K562 (cell line): ENCODE measurements around the gene TMEM214. TPM values are rescaled to one million over a fixed set of nuclear protein-coding genes. Genes with fewer than 3 reads are reported as not detected.

ENCODE experiments used
- ARHGAP35 ChIP-seq: fragments of 450-650 bp; IDR thresholded peaks from 2 replicates; pipeline ENCODE4 v1.6.1; 2018; ENCODE audit not compliant: partially characterized antibody
- ATF1 ChIP-seq, 2 experiments: fragments of 450-650 bp in 1 of 2; IDR thresholded peaks; 2 replicates each; pipeline ENCODE4 v1.6.1; 2016; ENCODE audit warnings: missing compliant biosample characterization in 1 of 2, missing genetic modification characterization in 1 of 2
- ETS2 ChIP-seq: IDR thresholded peaks from 2 replicates; pipeline ENCODE4 v1.6.1; 2016; ENCODE audit warnings: borderline replicate concordance, missing genetic modification characterization, mild to moderate bottlenecking, moderate library complexity, missing compliant biosample characterization; ENCODE audit not compliant: poor library complexity, severe bottlenecking
- GATA2 ChIP-seq: sonication (generic); formaldehyde crosslinking; IDR thresholded peaks from 2 replicates; pipeline ENCODE4 v1.4.0; 2020; ENCODE audit warnings: mild to moderate bottlenecking, missing genetic modification reagents
- GTF2A2 ChIP-seq: IDR thresholded peaks from 2 replicates; pipeline ENCODE4 v1.6.1; 2016; ENCODE audit warnings: mild to moderate bottlenecking, missing genetic modification characterization, missing compliant biosample characterization
- PTBP1 ChIP-seq: fragments of 200-400 bp; formaldehyde crosslinking; IDR thresholded peaks from 2 replicates; pipeline ENCODE4 v1.6.1; 2017; ENCODE audit warnings: low read depth, low read length
- SPI1 ChIP-seq: IDR thresholded peaks from 2 replicates; pipeline ENCODE4 v1.6.1; 2011; ENCODE audit warnings: low read depth, low read length, control low read depth, borderline replicate concordance
- STAT5A ChIP-seq: IDR thresholded peaks from 2 replicates; pipeline ENCODE4 v1.6.1; 2012; ENCODE audit warnings: low read length, inconsistent platforms, borderline replicate concordance
- TEAD2 ChIP-seq: fragments of 450-650 bp; IDR thresholded peaks from 2 replicates; pipeline ENCODE4 v1.6.1; 2016; ENCODE audit warnings: missing genetic modification characterization, control low read depth, missing compliant biosample characterization
- XRCC5 ChIP-seq: fragments of 200-400 bp; formaldehyde crosslinking; IDR thresholded peaks from 2 replicates; pipeline ENCODE4 v1.6.1; 2017; ENCODE audit warnings: low read depth, mild to moderate bottlenecking, low read length
- ZKSCAN3 ChIP-seq: fragments of 250-450 bp; sonication (Bioruptor Pico); IDR thresholded peaks from 2 replicates; pipeline ENCODE4 v1.4.0; 2020
- ZNF224 ChIP-seq: sonication (generic); formaldehyde crosslinking; IDR thresholded peaks from 2 replicates; pipeline ENCODE4 v1.8.0; 2022; ENCODE audit warnings: mild to moderate bottlenecking, missing genetic modification reagents
- ZNF263 ChIP-seq: sonication (generic); formaldehyde crosslinking; IDR thresholded peaks from 2 replicates; pipeline ENCODE4 v1.8.0; 2022; ENCODE audit warnings: mild to moderate bottlenecking, missing genetic modification reagents, borderline replicate concordance
- ZNF507 ChIP-seq: conservative IDR thresholded peaks from 2 replicates; pipeline ENCODE4 v1.6.1; 2017; ENCODE audit warnings: missing genetic modification characterization, missing compliant biosample characterization
- polyA plus RNA-seq, 8 experiments: library from polyadenylated mRNA; depleted of rRNA in 4 of 8; stranded (reverse) in 5 of 8; unstranded in 3 of 8; fragments of >200 nt; fragmentation: Nextera tagmentation in 2 of 8; fragmentation: Illumina TruSeq in 1 of 8; extraction: Ambion mirVana in 2 of 8; extraction: Trizol in 1 of 8; gene quantifications; 2 replicates each; pipeline versions ENCODE4 v1.2.1 to v1.2.3, GENCODE V29; 2011 to 2014; ENCODE audit warnings: inconsistent platforms in 1 of 8, missing spikeins in 1 of 8
- total RNA-seq, 7 experiments: library from RNA; depleted of rRNA in 6 of 7; stranded (reverse); fragments of >200 nt in 6 of 7; fragmentation: Illumina TruSeq in 2 of 7; extraction: Trizol in 2 of 7; gene quantifications; 2 replicates each; pipeline versions ENCODE4 v1.2.1 to v1.2.3, GENCODE V29; 2011 to 2021; ENCODE audit warnings: low replicate concordance in 1 of 7
- TF ChIP-seq, protein P1 (sequence below), 2 experiments: fragments of 450-650 bp; formaldehyde crosslinking in 1 of 2; IDR thresholded peaks; 2 replicates each; pipeline versions ENCODE4 v1.4.0 to v1.6.1; 2014 to 2020; ENCODE audit warnings: mild to moderate bottlenecking in 2 of 2, borderline replicate concordance in 1 of 2, low read depth in 1 of 2
- TF ChIP-seq, protein P2 (sequence below): sonication (generic); IDR thresholded peaks from 2 replicates; pipeline ENCODE4 v1.6.1; 2016
- TF ChIP-seq, protein P3 (sequence below): sonication (generic); formaldehyde crosslinking; IDR thresholded peaks from 2 replicates; pipeline ENCODE4 v1.8.0; 2022; ENCODE audit warnings: mild to moderate bottlenecking, missing genetic modification reagents, borderline replicate concordance

Gene TMEM214
- total and polyA plus RNA-seq, 9 of the 15 experiments (the other 6 are each of a cell fraction or from before 2014, with no cell fraction given) = 11.4 to 81.4 (median 44.1) TPM

DNA sequence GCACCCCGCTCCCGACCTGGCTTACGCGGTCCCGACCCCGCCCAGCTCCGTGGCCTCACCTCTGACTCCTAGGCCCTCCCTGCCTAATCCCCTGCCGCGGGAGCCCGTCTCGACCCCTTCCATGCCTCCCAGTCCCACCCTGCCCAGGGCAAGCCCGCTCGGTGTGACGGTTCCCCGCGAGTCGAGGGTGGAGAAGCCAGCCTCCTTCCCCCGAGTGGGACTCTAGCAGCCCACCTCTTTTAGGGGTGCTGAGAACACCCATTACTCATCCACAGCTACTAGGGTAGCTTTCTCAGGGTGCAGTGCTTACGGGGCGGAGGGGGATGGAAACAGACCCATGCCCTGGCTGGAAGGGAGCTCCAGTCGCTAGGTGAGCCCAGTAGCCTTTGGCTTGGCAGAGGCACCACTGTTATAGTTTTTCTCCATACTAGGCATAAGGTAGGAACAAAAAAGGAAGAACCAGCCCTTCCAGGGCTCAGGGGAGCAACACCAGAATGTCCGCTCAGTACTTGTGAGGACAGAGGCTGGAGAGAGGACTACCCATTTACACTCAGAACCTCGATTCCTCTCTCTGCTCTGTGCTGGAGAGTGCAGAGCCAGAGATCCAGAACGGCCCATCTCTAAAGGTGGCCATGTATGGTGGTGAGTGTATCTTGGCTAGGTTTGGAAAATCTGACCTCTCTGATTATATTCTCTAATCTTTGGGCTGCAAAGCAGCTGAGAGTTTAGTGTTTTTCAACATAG lies 19.3 kb downstream of the TMEM214 start (continued):
- TF ChIP-seq, protein P1, sequence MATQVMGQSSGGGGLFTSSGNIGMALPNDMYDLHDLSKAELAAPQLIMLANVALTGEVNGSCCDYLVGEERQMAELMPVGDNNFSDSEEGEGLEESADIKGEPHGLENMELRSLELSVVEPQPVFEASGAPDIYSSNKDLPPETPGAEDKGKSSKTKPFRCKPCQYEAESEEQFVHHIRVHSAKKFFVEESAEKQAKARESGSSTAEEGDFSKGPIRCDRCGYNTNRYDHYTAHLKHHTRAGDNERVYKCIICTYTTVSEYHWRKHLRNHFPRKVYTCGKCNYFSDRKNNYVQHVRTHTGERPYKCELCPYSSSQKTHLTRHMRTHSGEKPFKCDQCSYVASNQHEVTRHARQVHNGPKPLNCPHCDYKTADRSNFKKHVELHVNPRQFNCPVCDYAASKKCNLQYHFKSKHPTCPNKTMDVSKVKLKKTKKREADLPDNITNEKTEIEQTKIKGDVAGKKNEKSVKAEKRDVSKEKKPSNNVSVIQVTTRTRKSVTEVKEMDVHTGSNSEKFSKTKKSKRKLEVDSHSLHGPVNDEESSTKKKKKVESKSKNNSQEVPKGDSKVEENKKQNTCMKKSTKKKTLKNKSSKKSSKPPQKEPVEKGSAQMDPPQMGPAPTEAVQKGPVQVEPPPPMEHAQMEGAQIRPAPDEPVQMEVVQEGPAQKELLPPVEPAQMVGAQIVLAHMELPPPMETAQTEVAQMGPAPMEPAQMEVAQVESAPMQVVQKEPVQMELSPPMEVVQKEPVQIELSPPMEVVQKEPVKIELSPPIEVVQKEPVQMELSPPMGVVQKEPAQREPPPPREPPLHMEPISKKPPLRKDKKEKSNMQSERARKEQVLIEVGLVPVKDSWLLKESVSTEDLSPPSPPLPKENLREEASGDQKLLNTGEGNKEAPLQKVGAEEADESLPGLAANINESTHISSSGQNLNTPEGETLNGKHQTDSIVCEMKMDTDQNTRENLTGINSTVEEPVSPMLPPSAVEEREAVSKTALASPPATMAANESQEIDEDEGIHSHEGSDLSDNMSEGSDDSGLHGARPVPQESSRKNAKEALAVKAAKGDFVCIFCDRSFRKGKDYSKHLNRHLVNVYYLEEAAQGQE (IDR thresholded peaks at IDR 0.05; ENCODE audit: borderline replicate concordance) = no peak; the same call in 1 of the 2 replicates
- TF ChIP-seq, protein P1 (CRISPR knock-in tag; IDR thresholded peaks at IDR 0.05; ENCODE audit: low read depth) = 0 out of 2 replicates have a peak, but pooled peaks have one; percentile 20
- TF ChIP-seq, protein P2, sequence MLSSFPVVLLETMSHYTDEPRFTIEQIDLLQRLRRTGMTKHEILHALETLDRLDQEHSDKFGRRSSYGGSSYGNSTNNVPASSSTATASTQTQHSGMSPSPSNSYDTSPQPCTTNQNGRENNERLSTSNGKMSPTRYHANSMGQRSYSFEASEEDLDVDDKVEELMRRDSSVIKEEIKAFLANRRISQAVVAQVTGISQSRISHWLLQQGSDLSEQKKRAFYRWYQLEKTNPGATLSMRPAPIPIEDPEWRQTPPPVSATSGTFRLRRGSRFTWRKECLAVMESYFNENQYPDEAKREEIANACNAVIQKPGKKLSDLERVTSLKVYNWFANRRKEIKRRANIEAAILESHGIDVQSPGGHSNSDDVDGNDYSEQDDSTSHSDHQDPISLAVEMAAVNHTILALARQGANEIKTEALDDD = no peak
- TF ChIP-seq ATF1 (CRISPR knock-in tag; IDR thresholded peaks at IDR 0.05) = no peak
- TF ChIP-seq ATF1 (tag; IDR thresholded peaks at IDR 0.05) = no peak
- no peak for TF ChIP-seq PTBP1
- TF ChIP-seq STAT5A = no peak
- TF ChIP-seq ZNF507 = no peak
- no peak for TF ChIP-seq ETS2 (tag)
- no peak for TF ChIP-seq ZKSCAN3 (CRISPR knock-in tag)
- no peak for TF ChIP-seq GTF2A2
- TF ChIP-seq, protein P3, sequence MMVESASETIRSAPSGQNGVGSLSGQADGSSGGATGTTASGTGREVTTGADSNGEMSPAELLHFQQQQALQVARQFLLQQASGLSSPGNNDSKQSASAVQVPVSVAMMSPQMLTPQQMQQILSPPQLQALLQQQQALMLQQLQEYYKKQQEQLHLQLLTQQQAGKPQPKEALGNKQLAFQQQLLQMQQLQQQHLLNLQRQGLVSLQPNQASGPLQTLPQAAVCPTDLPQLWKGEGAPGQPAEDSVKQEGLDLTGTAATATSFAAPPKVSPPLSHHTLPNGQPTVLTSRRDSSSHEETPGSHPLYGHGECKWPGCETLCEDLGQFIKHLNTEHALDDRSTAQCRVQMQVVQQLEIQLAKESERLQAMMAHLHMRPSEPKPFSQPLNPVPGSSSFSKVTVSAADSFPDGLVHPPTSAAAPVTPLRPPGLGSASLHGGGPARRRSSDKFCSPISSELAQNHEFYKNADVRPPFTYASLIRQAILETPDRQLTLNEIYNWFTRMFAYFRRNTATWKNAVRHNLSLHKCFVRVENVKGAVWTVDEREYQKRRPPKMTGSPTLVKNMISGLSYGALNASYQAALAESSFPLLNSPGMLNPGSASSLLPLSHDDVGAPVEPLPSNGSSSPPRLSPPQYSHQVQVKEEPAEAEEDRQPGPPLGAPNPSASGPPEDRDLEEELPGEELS (CRISPR knock-in tag) = no peak
- no peak for TF ChIP-seq XRCC5
- TF ChIP-seq ZNF263 (CRISPR knock-in tag) = no peak
- no peak for TF ChIP-seq GATA2
- TF ChIP-seq ZNF224 (CRISPR knock-in tag) = no peak
- no peak for TF ChIP-seq ARHGAP35
- TF ChIP-seq TEAD2 (tag) = no peak
- TF ChIP-seq SPI1 = no peak
